Mesendoderm (in vitro differentiated cells): ENCODE data around the gene OXNAD1.

ENCODE experiments used
- DNase-seq: peaks from one replicate; pipeline ENCODE4 v3.0.0; 2013
- H2AK5ac ChIP-seq: 2 replicates; pipeline ENCODE4 v1.6.1; 2013; ENCODE audit warnings: low read length, inconsistent platforms
- H2BK120ac ChIP-seq: 2 replicates; pipeline ENCODE4 v1.6.1; 2013; ENCODE audit warnings: low read depth, mild to moderate bottlenecking, low read length, moderate library complexity, mixed read lengths
- H2BK15ac ChIP-seq: replicated peaks from 2 replicates; pipeline ENCODE4 v1.6.1; 2013; ENCODE audit warnings: low read depth, mild to moderate bottlenecking, moderate library complexity
- H2BK5ac ChIP-seq: 2 replicates; pipeline ENCODE4 v1.6.1; 2013; ENCODE audit warnings: low read length, inconsistent platforms
- H3K18ac ChIP-seq: 2 replicates; pipeline ENCODE4 v1.6.1; 2013; ENCODE audit warnings: mild to moderate bottlenecking, low read length, mixed read lengths
- H3K23ac ChIP-seq: one replicate; pipeline ENCODE4 v1.6.1; 2013; ENCODE audit warnings: low read length
- H3K27ac ChIP-seq: 2 replicates; pipeline ENCODE4 v1.5.1; 2013; ENCODE audit warnings: low read depth, mild to moderate bottlenecking, inconsistent platforms, low read length, moderate library complexity
- H3K27me3 ChIP-seq: 2 replicates; pipeline ENCODE4 v1.6.1; 2013; ENCODE audit warnings: low read length, control low read depth, mild to moderate bottlenecking, inconsistent platforms; ENCODE audit not compliant: insufficient read depth, poor library complexity
- H3K36me3 ChIP-seq: 2 replicates; pipeline ENCODE4 v1.6.1; 2013; ENCODE audit warnings: low read length, inconsistent platforms; ENCODE audit not compliant: control insufficient read depth, insufficient read depth
- H3K4ac ChIP-seq: one replicate; pipeline ENCODE4 v1.6.1; 2013; ENCODE audit warnings: low read depth, mild to moderate bottlenecking, low read length, moderate library complexity
- H3K4me1 ChIP-seq: 2 replicates; pipeline ENCODE4 v1.6.1; 2013; ENCODE audit warnings: low read depth, low read length, inconsistent platforms; ENCODE audit not compliant: control insufficient read depth
- H3K4me2 ChIP-seq: 2 replicates; pipeline ENCODE4 v1.6.1; 2013; ENCODE audit warnings: low read length
- H3K4me3 ChIP-seq: 2 replicates; pipeline ENCODE4 v1.5.1; 2013; ENCODE audit warnings: mild to moderate bottlenecking, low read length
- H3K56ac ChIP-seq: one replicate; pipeline ENCODE4 v1.6.1; 2013; ENCODE audit warnings: low read length
- H3K79me1 ChIP-seq: 2 replicates; pipeline ENCODE4 v1.6.1; 2013; ENCODE audit warnings: low read length, inconsistent platforms
- H3K79me2 ChIP-seq: 2 replicates; pipeline ENCODE4 v1.6.1; 2013; ENCODE audit warnings: mild to moderate bottlenecking, low read length; ENCODE audit not compliant: control insufficient read depth, insufficient read depth
- H3K9ac ChIP-seq: 2 replicates; pipeline ENCODE4 v1.6.1; 2013; ENCODE audit warnings: low read length, inconsistent platforms
- H4K5ac ChIP-seq: one replicate; pipeline ENCODE4 v1.6.1; 2013; ENCODE audit warnings: low read length
- H4K8ac ChIP-seq: one replicate; pipeline ENCODE4 v1.6.1; 2013; ENCODE audit warnings: low read depth, mild to moderate bottlenecking, control low read depth, low read length, moderate library complexity
- WGBS: extraction: QIAGEN DNeasy Blood & Tissue Kit; methylation state at CpG from one replicate; pipeline ENCODE4 v1.1.7; 2013; ENCODE audit warnings: low lambda C conversion rate, missing lambda C conversion rate; ENCODE audit not compliant: insufficient coverage; ENCODE audit errors: extremely low coverage; 5-methylcytosine and 5-hydroxymethylcytosine counted together

The OXNAD1 gene

GRCh38 chr3:16346413-16347081, 81.5 kb downstream of the OXNAD1 start:
- Histone ChIP-seq H3K18ac (no peak overlapping the region), H3K4me1 (no peaks in the 10 kb centered on the region), H2BK120ac (no peak overlapping the region), H4K8ac (no peak overlapping the region), H3K36me3 (no peaks in the 10 kb centered on the region), H3K23ac (no peak overlapping the region), H3K27me3 (no peaks in the 10 kb centered on the region), H2AK5ac (no peak overlapping the region), H4K5ac (no peak overlapping the region), H2BK5ac (no peak overlapping the region), H3K9ac (no peak overlapping the region), H3K4me3 (no peak overlapping the region), H3K4me2 (no peak overlapping the region), H3K79me2 (no peaks in the 10 kb centered on the region), H3K27ac (no peak overlapping the region), H3K56ac (no peak overlapping the region), H2BK15ac (no peak overlapping the region), H3K79me1 (no peaks in the 10 kb centered on the region), H3K4ac (no peak overlapping the region)
- no peak for DNase-seq
- no CpG with 5 or more reads among the region's 7 CpGs for WGBS

GRCh38 chr3:16347548-16347947, 82.5 kb downstream of the OXNAD1 start:
- no peaks in the 10 kb centered on the region for H3K36me3 ChIP-seq
- no peaks in the 10 kb centered on the region for H3K27me3 ChIP-seq
- H3K4me3 ChIP-seq: no peak overlapping the region
- no peak overlapping the region for H2BK5ac ChIP-seq
- whole genome bisulfite sequencing: no CpG with 5 or more reads among the region's 4 CpGs
- no peak for DNase-seq
- H3K79me1 ChIP-seq: no peaks in the 10 kb centered on the region
- H4K8ac ChIP-seq: no peak overlapping the region
- H3K23ac ChIP-seq: no peak overlapping the region
- no peak overlapping the region for H2AK5ac ChIP-seq
- H2BK120ac ChIP-seq: no peak overlapping the region
- H3K4me1 ChIP-seq: no peaks in the 10 kb centered on the region
- no peak overlapping the region for H3K56ac ChIP-seq
- H3K18ac ChIP-seq: no peak overlapping the region
- no peak overlapping the region for H3K4ac ChIP-seq
- no peaks in the 10 kb centered on the region for H3K79me2 ChIP-seq
- no peak overlapping the region for H3K4me2 ChIP-seq
- H4K5ac ChIP-seq: no peak overlapping the region
- no peak overlapping the region for H3K27ac ChIP-seq
- H2BK15ac ChIP-seq: no peak overlapping the region
- H3K9ac ChIP-seq: no peak overlapping the region

- Histone ChIP-seq H3K36me3 (no peaks in the 10 kb centered on the region), H3K23ac (no peak overlapping the region), H3K79me2 (no peaks in the 10 kb centered on the region), H3K4me3 (no peak overlapping the region), H3K4me2 (no peak overlapping the region), H4K8ac (no peak overlapping the region), H3K18ac (no peak overlapping the region), H3K4ac (no peak overlapping the region), H2BK15ac (no peak overlapping the region), H3K4me1 (no peaks in the 10 kb centered on the region), H4K5ac (no peak overlapping the region), H2BK120ac (no peak overlapping the region), H3K56ac (no peak overlapping the region), H3K27ac (no peak overlapping the region), H2BK5ac (no peak overlapping the region), H3K79me1 (no peaks in the 10 kb centered on the region), H2AK5ac (no peak overlapping the region), H3K9ac (no peak overlapping the region), H3K27me3 (no peaks in the 10 kb centered on the region)
- no peak for DNase-seq
- WGBS: no CpG with 5 or more reads among the region's 2 CpGs
Measured at GRCh38 chr3:16349986-16350596, 85.1 kb downstream of the OXNAD1 start.

- Histone ChIP-seq H3K23ac (no peak overlapping the region), H3K27ac (no peak overlapping the region), H3K56ac (no peak overlapping the region), H3K79me1 (no peaks in the 10 kb centered on the region), H2AK5ac (no peak overlapping the region), H3K36me3 (no peaks in the 10 kb centered on the region), H3K4ac (no peak overlapping the region), H3K4me3 (no peak overlapping the region), H2BK5ac (no peak overlapping the region), H3K27me3 (no peaks in the 10 kb centered on the region), H3K79me2 (no peaks in the 10 kb centered on the region), H4K5ac (no peak overlapping the region), H2BK120ac (no peak overlapping the region), H2BK15ac (no peak overlapping the region), H4K8ac (no peak overlapping the region), H3K9ac (no peak overlapping the region), H3K4me2 (no peak overlapping the region), H3K4me1 (no peaks in the 10 kb centered on the region), H3K18ac (no peak overlapping the region)
- DNase-seq: no peak
- WGBS: no CpG with 5 or more reads among the region's 5 CpGs
Measured at GRCh38 chr3:16350597-16351318, 85.7 kb downstream of the OXNAD1 start.

- Histone ChIP-seq H3K18ac (no peak overlapping the region), H3K4ac (no peak overlapping the region), H3K9ac (no peak overlapping the region), H3K56ac (no peak overlapping the region), H3K4me3 (no peak overlapping the region), H3K79me2 (no peaks in the 10 kb centered on the region), H2BK120ac (no peak overlapping the region), H2BK15ac (no peak overlapping the region), H2BK5ac (no peak overlapping the region), H3K36me3 (no peaks in the 10 kb centered on the region), H4K5ac (no peak overlapping the region), H3K4me1 (no peaks in the 10 kb centered on the region), H3K79me1 (no peaks in the 10 kb centered on the region), H3K27me3 (no peaks in the 10 kb centered on the region), H3K27ac (no peak overlapping the region), H3K4me2 (no peak overlapping the region), H3K23ac (no peak overlapping the region), H4K8ac (no peak overlapping the region), H2AK5ac (no peak overlapping the region)
- no peak for DNase-seq
- no CpG with 5 or more reads among the region's 2 CpGs for WGBS
Measured at GRCh38 chr3:16352428-16352827, 87.4 kb downstream of the OXNAD1 start.
